ENCODE data around the gene S100Z.

- no peak for TF ChIP-seq POLR2AphosphoS5 (IDR thresholded peaks at IDR 0.05; ENCODE audit: low read depth, low read length)
- no peak for TF ChIP-seq SIN3A (conservative IDR thresholded peaks at IDR 0.05 in 1 of 2, IDR thresholded peaks at IDR 0.05 in 1 of 2; ENCODE audit: low read depth in 1 of 2, low read length in 2 of 2)
- no peak for TF ChIP-seq JUND (IDR thresholded peaks at IDR 0.05; ENCODE audit: low read length)
- no peak for TF ChIP-seq CTCF (IDR thresholded peaks at IDR 0.05; ENCODE audit: control extremely low read depth in 1 of 3, insufficient read depth in 1 of 3, low read depth in 1 of 3, low read length in 3 of 3)
- no peak for TF ChIP-seq EP300 (IDR thresholded peaks at IDR 0.05; ENCODE audit: borderline replicate concordance in 1 of 2, low read depth in 2 of 2, low read length in 2 of 2)
- no peak for TF ChIP-seq SP1 (IDR thresholded peaks at IDR 0.05; ENCODE audit: low read depth, low read length)
- TF ChIP-seq RAD21 (IDR thresholded peaks at IDR 0.05 in 1 of 2, conservative IDR thresholded peaks at IDR 0.05 in 1 of 2; ENCODE audit: low read depth in 2 of 2, low read length in 2 of 2) = no peak
These were observed 16.7 kb downstream of the S100Z start for GRCh38 chr5:76866503-76866902.
